ENCODE results near the gene FGD4.

GRCh38 chr12:32505067-32505945 is 105.9 kb downstream of the FGD4 start:
- TF ChIP-seq CTCF (IDR thresholded peaks at IDR 0.05): no peak
- no peak for TF ChIP-seq POLR2AphosphoS5 (IDR thresholded peaks at IDR 0.05)
